Skeletal muscle satellite cell (primary cell): Measurements from ENCODE around the gene WDTC1. TPM values are rescaled to one million over a fixed set of nuclear protein-coding genes. Genes with fewer than 3 reads are reported as not detected.

Experiments used
- H3K27me3 ChIP-seq: 2 replicates; pipeline ENCODE4 v1.7.0; 2013; ENCODE audit warnings: low read length; ENCODE audit not compliant: control insufficient read depth, insufficient read depth
- H3K36me3 ChIP-seq: 2 replicates; pipeline ENCODE4 v1.7.0; 2013; ENCODE audit warnings: mild to moderate bottlenecking, control low read depth, low read length; ENCODE audit not compliant: insufficient read depth
- H3K4me1 ChIP-seq: 2 replicates; pipeline ENCODE4 v1.7.0; 2013; ENCODE audit warnings: low read length; ENCODE audit not compliant: control insufficient read depth, insufficient read depth
- H3K4me2 ChIP-seq: 2 replicates; pipeline ENCODE4 v1.7.0; 2013; ENCODE audit warnings: mild to moderate bottlenecking, low read length
- H3K4me3 ChIP-seq: 2 replicates; pipeline ENCODE4 v1.7.0; 2013; ENCODE audit warnings: low read length
- H3K9ac ChIP-seq: 2 replicates; pipeline ENCODE4 v1.7.0; 2013; ENCODE audit warnings: mild to moderate bottlenecking, low read depth, low read length, moderate library complexity
- H3K9me3 ChIP-seq: replicated peaks from 2 replicates; pipeline ENCODE4 v1.7.0; 2013; ENCODE audit warnings: mild to moderate bottlenecking, control low read depth, low read length
- small RNA-seq: library from RNA; depleted of rRNA; stranded (forward); fragments of <200 nt; gene quantifications from one replicate; pipeline ENCODE3, GENCODE V24; 2012

Gene WDTC1

DNA sequence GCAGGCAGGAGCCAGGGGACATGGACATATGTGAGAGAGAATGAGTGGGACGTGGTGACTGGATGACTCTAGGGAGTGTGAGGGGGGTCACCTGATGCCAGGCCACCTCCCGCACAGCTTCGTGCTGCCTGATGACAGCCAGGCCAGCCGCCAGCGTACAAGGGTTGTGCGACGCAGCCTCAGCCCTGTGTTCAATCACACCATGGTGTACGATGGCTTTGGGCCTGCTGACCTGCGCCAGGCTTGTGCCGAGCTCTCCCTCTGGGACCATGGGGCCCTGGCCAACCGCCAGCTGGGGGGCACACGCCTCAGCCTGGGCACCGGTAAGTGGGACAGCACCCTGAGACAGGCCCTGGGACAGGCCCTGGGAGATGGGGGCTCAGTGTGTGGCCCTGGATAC lies 118.7 kb downstream of the WDTC1 start:
- Histone ChIP-seq H3K9me3 (no peaks in the 10 kb centered on the region), H3K9ac (no peak overlapping the region), H3K36me3 (peaks cover 26% of the 10 kb centered on the region), H3K4me2 (no peak overlapping the region), H3K27me3 (peaks cover 4% of the 10 kb centered on the region), H3K4me1 (peaks cover 15% of the 10 kb centered on the region), H3K4me3 (no peak overlapping the region)

DNA sequence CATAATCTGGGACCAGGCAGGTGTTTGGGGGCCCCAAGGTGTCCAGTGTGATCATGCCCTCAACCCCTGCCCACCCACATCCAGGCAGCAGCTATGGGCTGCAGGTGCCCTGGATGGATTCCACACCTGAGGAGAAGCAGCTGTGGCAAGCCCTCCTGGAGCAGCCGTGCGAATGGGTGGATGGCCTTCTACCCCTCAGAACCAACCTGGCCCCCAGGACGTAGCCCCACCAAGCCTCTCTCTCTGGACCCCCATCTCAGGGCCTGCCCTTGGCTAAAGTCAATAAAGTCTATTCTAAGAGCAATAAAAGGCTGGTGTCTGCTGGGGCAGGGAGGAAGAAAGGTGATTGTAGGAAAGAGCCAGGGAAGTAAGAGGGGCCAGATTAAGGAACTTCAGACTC lies 119.2 kb downstream of the WDTC1 start:
- H3K36me3 ChIP-seq = peaks cover 31% of the 10 kb centered on the region
- peaks cover 15% of the 10 kb centered on the region for H3K4me1 ChIP-seq
- no peaks in the 10 kb centered on the region for H3K9me3 ChIP-seq

DNA sequence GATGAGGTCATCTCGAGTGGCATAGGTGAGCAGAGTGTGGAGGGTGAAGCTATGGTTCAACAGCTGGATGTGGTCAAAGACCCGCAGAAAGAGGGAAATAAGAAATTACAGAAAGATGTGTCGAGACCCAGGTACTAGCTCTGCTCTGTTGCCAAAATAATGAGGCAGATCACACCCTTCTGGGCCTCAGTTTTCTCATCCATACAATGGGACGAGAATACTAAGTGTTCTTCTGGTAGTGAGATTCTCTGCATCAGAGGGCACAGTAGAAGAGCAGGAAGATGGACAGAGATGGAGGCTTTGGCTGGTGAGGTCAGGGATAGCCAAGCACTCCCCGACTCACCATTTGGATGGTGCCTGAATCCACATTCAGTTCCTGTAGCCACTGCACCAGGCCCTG lies 121.3 kb downstream of the WDTC1 start:
- H3K4me3 ChIP-seq = no peak overlapping the region
- H3K4me1 ChIP-seq = no peaks in the 10 kb centered on the region
- H3K9ac ChIP-seq = no peak overlapping the region
- no peak overlapping the region for H3K4me2 ChIP-seq
- no peaks in the 10 kb centered on the region for H3K9me3 ChIP-seq
- peaks cover 48% of the 10 kb centered on the region for H3K36me3 ChIP-seq
- H3K27me3 ChIP-seq = no peaks in the 10 kb centered on the region

More for the DNA sequence above, 119.2 kb downstream of the WDTC1 start:
- H3K4me2 ChIP-seq = no peak overlapping the region
- peaks cover 4% of the 10 kb centered on the region for H3K27me3 ChIP-seq
- H3K4me3 ChIP-seq = no peak overlapping the region
- no peak overlapping the region for H3K9ac ChIP-seq

DNA sequence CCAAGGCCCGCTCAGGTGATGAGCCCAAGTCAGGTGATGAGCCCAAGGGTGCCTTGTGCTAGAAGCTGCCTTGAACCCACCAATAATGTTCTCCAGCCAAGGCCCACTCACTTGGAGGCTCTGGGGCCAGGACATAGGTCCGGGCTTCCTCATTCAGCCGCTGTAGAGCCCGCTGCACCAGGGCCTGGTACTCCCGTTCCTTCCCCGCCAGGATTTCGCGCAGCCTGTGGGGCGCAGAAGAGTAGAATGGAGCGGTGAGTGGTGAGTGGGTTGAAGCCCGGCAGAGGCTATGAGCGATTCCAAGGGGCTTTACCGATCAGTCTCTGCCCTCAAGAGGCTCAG lies 121.8 kb downstream of the WDTC1 start:
- Histone ChIP-seq H3K27me3 (no peaks in the 10 kb centered on the region), H3K9ac (no peak overlapping the region), H3K4me3 (no peak overlapping the region), H3K4me1 (no peaks in the 10 kb centered on the region), H3K36me3 (peaks cover 54% of the 10 kb centered on the region), H3K9me3 (no peaks in the 10 kb centered on the region), H3K4me2 (no peak overlapping the region)

DNA sequence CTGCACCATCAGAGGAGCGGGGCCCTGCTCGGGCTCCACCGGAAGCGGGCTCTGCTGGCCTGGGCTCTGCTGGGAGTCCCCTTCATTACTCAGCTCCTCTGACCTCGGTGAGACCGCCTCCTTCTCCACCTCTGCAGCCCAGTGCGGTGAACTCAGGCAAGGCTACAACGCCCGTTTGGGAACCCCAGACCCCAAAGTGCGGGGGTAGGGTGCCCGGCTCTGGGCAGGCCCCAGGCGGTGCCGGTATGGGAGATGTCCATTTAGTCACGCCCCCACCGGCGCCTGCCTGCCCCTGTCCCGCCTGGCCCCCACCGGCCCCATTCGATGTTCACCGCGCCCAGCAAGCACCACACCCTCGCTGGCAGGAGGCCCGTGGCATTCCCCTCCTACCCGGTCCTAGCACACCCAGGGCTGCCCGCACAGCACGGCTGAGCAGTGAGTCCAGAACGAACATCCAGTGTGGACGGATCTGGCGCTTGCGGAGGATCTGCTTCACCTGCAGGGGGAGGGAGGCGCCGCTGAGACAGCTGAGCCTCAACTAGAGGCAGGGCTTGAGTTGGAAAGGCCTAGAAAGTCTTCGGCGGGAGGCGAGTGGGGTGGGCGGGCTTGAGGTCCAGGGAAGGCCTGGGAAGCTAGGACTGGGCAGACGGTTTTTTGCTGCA lies 122.3 kb downstream of the WDTC1 start:
- no peaks in the 10 kb centered on the region for H3K9me3 ChIP-seq
- H3K27me3 ChIP-seq = no peaks in the 10 kb centered on the region
- H3K9ac ChIP-seq = no peak overlapping the region
- no peak overlapping the region for H3K4me2 ChIP-seq
- H3K4me3 ChIP-seq = no peak overlapping the region
- no peaks in the 10 kb centered on the region for H3K4me1 ChIP-seq
- peaks cover 59% of the 10 kb centered on the region for H3K36me3 ChIP-seq

DNA sequence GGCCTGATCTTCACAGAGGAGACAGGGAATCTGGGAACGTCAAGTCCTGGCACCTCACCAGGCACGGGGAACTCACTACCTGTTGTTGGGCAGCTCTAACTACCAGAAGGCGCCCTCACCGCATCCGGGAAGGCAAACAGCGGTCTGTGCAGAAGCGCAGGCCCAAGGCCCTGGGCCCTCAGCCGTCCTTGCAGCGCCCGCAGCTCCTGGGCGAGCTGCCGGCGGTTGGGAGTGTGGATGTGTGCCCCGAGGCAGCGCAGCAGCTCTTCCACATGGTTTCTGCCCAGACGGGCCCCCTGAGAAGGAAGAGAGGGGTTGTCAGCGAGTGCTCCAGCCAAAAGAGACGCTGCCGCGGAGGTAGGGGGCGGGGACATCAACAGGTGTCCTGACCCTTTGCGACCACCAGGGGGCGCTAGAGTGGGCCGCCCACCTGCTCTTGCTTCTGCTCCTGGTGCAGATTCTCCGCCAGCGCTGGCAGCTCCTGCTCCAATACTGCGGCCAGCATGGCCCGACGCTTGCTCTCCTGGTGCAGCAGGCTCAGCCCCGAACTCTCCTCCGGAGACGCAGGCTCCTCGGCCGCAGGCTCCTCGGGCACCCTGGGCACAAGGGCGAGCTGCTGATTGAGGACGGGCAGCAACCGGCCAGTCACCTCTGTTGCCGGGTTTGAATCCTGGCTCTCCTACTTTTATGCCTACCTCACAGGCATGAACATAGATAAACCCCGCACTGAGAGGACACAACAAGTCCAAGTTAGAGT lies 123.0 kb downstream of the WDTC1 start:
- Histone ChIP-seq H3K36me3 (peaks cover 66% of the 10 kb centered on the region), H3K4me3 (no peak overlapping the region), H3K4me1 (no peaks in the 10 kb centered on the region), H3K4me2 (no peak overlapping the region), H3K9me3 (no peaks in the 10 kb centered on the region), H3K9ac (no peak overlapping the region), H3K27me3 (no peaks in the 10 kb centered on the region)

Small RNA genes lying within 50 kb of the gene (small RNA-seq; reads per million reads assigned to genes)
- gene RF00019 (not detected), gene RNU6-48P (0.42 reads per million), gene SNRPEP7 (not detected)
